Progenitor cell of endocrine pancreas (in vitro differentiated cells): ENCODE data around the gene GLRA3. TPM values are rescaled to one million over a fixed set of nuclear protein-coding genes. Genes with fewer than 3 reads are reported as not detected.

ENCODE experiments used
- DNase-seq: peaks from one replicate; pipeline ENCODE4 v3.0.0; 2021; ENCODE audit warnings: low spot score; ENCODE audit not compliant: unreplicated experiment
- H3K27ac Mint-ChIP-seq: 2 replicates; pipeline ENCODE4 v1.8.0; 2021; ENCODE audit warnings: mild to moderate bottlenecking, moderate library complexity, mixed read lengths
- H3K27me3 Mint-ChIP-seq: 2 replicates; pipeline ENCODE4 v1.8.0; 2021; ENCODE audit warnings: mixed read lengths
- H3K36me3 Mint-ChIP-seq: 2 replicates; pipeline ENCODE4 v1.8.0; 2022; ENCODE audit warnings: mixed read lengths; ENCODE audit not compliant: insufficient read depth
- H3K4me1 Mint-ChIP-seq: 2 replicates; pipeline ENCODE4 v1.8.0; 2021; ENCODE audit warnings: low read depth, mixed read lengths
- H3K4me3 Mint-ChIP-seq: 2 replicates; pipeline ENCODE4 v1.8.0; 2021; ENCODE audit warnings: low read depth, mild to moderate bottlenecking, moderate library complexity, mixed read lengths
- H3K9me3 Mint-ChIP-seq: 2 replicates; pipeline ENCODE4 v1.8.0; 2021; ENCODE audit warnings: low read depth, mixed read lengths
- CTCF ChIP-seq: fragments of 200-600 bp; sonication (generic); IDR thresholded peaks from one replicate; pipeline ENCODE4 v1.5.0; 2021; ENCODE audit warnings: antibody characterized with exemption, mild to moderate bottlenecking; ENCODE audit not compliant: unreplicated experiment
- total RNA-seq: library from RNA; stranded (reverse); gene quantifications from 2 replicates; pipeline ENCODE4 v1.2.1, GENCODE V29; 2021

Gene GLRA3
- total RNA-seq, 1 donor from 2014 or later = 0.10 TPM

DNA sequence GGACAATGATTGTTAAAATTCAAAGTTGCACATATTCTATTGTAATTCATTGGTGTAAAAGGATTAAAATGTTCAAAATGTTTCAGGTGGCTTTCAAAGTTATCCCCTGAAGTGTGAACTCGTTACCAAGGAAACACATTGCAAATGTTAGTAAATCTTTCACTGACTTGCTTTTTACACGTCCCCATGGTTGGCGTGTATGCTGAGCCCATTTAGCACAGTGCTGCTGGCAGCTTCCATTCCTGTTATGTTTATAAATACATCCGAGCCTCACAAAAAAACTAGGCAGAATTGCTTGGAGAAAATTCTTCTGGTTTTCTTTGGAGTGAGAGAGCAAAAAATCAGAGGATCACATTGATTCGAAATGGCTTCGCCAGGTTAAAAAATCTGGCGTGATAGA is 200.9 kb downstream of the GLRA3 start:
- Mint-ChIP-seq H3K36me3 (no peaks in the 10 kb centered on the region), H3K27ac (no peak overlapping the region), H3K4me3 (no peak overlapping the region), H3K4me1 (peaks cover 7% of the 10 kb centered on the region), H3K9me3 (no peaks in the 10 kb centered on the region), H3K27me3 (no peaks in the 10 kb centered on the region)
- no peak for TF ChIP-seq CTCF
- no peak for DNase-seq

DNA sequence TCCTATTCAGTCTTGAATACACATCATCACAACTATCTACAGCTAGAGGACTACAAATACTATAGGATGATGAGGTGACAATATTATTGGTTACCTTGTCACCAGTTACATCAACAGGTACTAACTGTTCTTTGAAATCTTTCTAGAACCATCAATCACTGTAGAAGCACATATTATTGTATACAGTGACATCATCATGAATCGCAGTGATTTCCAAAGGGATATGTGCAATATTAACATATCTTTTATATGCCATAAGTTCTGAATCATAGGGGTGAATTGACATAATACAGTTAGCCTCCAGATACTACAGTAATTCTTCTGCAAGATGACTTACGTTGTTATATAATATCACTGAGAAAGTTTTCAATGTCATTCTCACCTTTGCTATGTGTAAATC is 201.6 kb downstream of the GLRA3 start:
- Mint-ChIP-seq H3K36me3 (no peaks in the 10 kb centered on the region), H3K9me3 (no peaks in the 10 kb centered on the region), H3K4me1 (peaks cover 7% of the 10 kb centered on the region), H3K27me3 (no peaks in the 10 kb centered on the region), H3K4me3 (no peak overlapping the region), H3K27ac (no peak overlapping the region)
- TF ChIP-seq CTCF = no peak
- DNase-seq = no peak

DNA sequence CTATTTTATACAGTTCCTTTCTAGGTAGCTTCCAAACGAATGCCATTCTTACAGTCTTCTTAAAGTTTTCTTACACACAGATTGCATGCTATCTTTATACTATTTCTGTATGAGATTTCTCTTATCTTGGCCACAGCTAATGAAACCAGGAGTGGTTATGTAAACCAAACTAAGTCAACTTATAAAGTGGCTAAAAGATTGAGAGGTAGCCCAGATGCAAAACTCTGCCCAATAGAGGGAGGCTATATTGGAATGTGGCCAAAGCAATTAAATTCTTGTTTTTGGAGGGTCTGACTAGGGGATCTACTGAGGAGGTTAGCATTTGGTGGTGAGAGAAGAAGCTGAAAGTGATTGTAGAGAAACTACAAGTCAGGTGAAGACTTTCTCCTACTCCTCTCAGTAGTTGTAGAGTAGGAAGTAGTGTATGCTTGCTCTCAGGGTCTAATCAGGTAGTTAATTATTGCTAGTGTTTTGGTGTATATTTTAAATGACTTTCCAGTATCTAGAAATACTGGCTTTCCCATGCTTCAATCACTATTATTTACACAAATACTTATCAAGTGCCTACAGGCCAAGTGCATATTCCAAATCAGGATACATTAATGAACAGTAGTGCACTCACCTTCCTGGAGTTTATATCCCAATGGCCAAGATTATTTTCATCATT is 202.6 kb downstream of the GLRA3 start:
- peaks cover 7% of the 10 kb centered on the region for H3K4me1 Mint-ChIP-seq
- no peaks in the 10 kb centered on the region for H3K27me3 Mint-ChIP-seq
- no peaks in the 10 kb centered on the region for H3K36me3 Mint-ChIP-seq
- no peak for TF ChIP-seq CTCF
- H3K9me3 Mint-ChIP-seq = no peaks in the 10 kb centered on the region
- H3K27ac Mint-ChIP-seq = no peak overlapping the region
- DNase-seq = no peak
- H3K4me3 Mint-ChIP-seq = no peak overlapping the region

GRCh38 chr4:174616661-174617060 is 212.4 kb downstream of the GLRA3 start:
- no peak for TF ChIP-seq CTCF
- no peak overlapping the region for H3K27ac Mint-ChIP-seq
- H3K9me3 Mint-ChIP-seq = peaks cover 10% of the 10 kb centered on the region
- H3K4me3 Mint-ChIP-seq = no peak overlapping the region
- H3K36me3 Mint-ChIP-seq = peaks cover 2% of the 10 kb centered on the region
- no peaks in the 10 kb centered on the region for H3K27me3 Mint-ChIP-seq
- DNase-seq = no peak
- peaks cover 1% of the 10 kb centered on the region for H3K4me1 Mint-ChIP-seq

DNA sequence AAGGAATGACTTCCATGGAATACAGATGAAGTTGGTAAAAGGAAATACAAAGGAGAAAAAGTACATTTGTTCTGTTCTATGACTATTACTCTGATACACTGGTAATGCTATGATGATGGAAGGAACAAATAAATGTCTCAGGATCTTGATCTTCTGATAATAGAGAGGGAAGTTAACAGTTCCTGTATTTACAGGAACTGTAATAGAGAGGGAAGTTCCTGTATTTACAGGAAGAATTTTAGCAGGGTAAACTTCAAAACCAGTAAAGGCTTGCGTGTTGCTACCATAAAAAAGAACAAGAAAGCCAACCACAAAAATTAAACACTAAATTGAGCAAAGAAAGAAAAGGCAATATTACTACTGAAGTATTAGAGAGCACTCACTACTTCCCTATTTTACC is 215.1 kb downstream of the GLRA3 start:
- Mint-ChIP-seq H3K4me1 (peaks cover 1% of the 10 kb centered on the region), H3K9me3 (peaks cover 10% of the 10 kb centered on the region), H3K27ac (no peak overlapping the region), H3K27me3 (no peaks in the 10 kb centered on the region), H3K4me3 (no peak overlapping the region), H3K36me3 (peaks cover 2% of the 10 kb centered on the region)
- no peak for DNase-seq
- TF ChIP-seq CTCF = no peak
